Muscle layer of colon (tissue), 2 donors: Measurements from ENCODE around the gene ARID1B.

Experiments
- H3K27ac ChIP-seq: one replicate; pipeline ENCODE4 v1.7.0; 2013; ENCODE audit warnings: low read depth, mild to moderate bottlenecking, low read length, moderate library complexity
- H3K27me3 ChIP-seq, 2 donors: one replicate each; pipeline ENCODE4 v1.7.0; 2013; ENCODE audit warnings: low read length in 2 of 2, mild to moderate bottlenecking in 2 of 2; ENCODE audit not compliant: insufficient read depth in 2 of 2, control insufficient read depth in 1 of 2
- H3K36me3 ChIP-seq: one replicate; pipeline ENCODE4 v1.7.0; 2013; ENCODE audit warnings: mild to moderate bottlenecking, low read length; ENCODE audit not compliant: insufficient read depth
- H3K4me1 ChIP-seq: one replicate; pipeline ENCODE4 v1.7.0; 2013; ENCODE audit warnings: mild to moderate bottlenecking, low read length; ENCODE audit not compliant: insufficient read depth
- H3K4me3 ChIP-seq, 2 donors: one replicate each; pipeline ENCODE4 v1.7.0; 2013; ENCODE audit warnings: low read length in 2 of 2, low read depth in 1 of 2, mild to moderate bottlenecking in 1 of 2, moderate library complexity in 1 of 2
- H3K9ac ChIP-seq: one replicate; pipeline ENCODE4 v1.7.0; 2013; ENCODE audit warnings: low read length
- H3K9me3 ChIP-seq: one replicate; pipeline ENCODE4 v1.7.0; 2013; ENCODE audit warnings: mild to moderate bottlenecking, low read length
- donor health status: abdominal sarcoma.
- donor health status: Adenocarcinoma of cecum.

The ARID1B gene

GRCh38 chr6:157124485-157125254 lies 347.5 kb downstream of the ARID1B start:
- H3K4me3 ChIP-seq, result no peak overlapping the region
- no peaks in the 10 kb centered on the region for H3K27me3 ChIP-seq
- no peak overlapping the region for H3K27ac ChIP-seq
- no peaks in the 10 kb centered on the region for H3K36me3 ChIP-seq
- no peak overlapping the region for H3K9ac ChIP-seq
- no peaks in the 10 kb centered on the region for H3K9me3 ChIP-seq
- H3K4me1 ChIP-seq, result peaks cover 4% of the 10 kb centered on the region

GRCh38 chr6:157125531-157125930 lies 348.4 kb downstream of the ARID1B start:
- Histone ChIP-seq H3K4me1 (peaks cover 4% of the 10 kb centered on the region), H3K4me3 (no peak overlapping the region), H3K36me3 (no peaks in the 10 kb centered on the region), H3K27ac (no peak overlapping the region), H3K9me3 (no peaks in the 10 kb centered on the region), H3K27me3 (no peaks in the 10 kb centered on the region), H3K9ac (no peak overlapping the region)

- Histone ChIP-seq H3K4me1 (no peaks in the 10 kb centered on the region), H3K9me3 (no peaks in the 10 kb centered on the region), H3K27ac (no peak overlapping the region)
These were observed 349.3 kb downstream of the ARID1B start for GRCh38 chr6:157126183-157127098.

DNA sequence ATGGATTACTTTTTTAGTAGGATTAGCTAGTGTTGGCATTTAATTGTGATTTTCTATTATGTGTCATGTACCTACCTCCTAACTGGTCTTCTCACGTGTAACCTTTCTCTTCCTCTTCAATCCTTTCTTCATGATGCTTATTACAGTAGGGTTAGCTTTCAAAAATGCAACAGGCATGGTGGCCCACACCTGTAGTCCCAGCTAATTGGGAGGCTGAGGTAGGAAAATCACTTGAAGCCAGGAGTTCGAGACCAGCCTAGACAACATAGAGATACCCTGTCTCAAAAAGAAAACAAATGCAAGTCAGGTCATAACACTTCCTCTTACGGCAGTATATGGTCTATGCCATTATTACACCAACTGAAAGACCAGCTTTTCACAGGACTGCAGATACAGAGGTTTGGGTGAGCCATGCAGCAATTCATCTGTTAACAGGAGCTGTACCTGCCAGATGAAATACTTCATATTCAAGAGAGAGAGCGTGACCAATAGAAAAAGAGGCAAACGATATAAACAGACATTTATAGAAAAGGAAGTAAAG lies 351.1 kb downstream of the ARID1B start:
- no peaks in the 10 kb centered on the region for H3K27me3 ChIP-seq
- no peak overlapping the region for H3K27ac ChIP-seq
- no peaks in the 10 kb centered on the region for H3K36me3 ChIP-seq
- H3K9ac ChIP-seq, result no peak overlapping the region
- no peaks in the 10 kb centered on the region for H3K4me1 ChIP-seq
- no peak overlapping the region for H3K4me3 ChIP-seq
- H3K9me3 ChIP-seq, result no peaks in the 10 kb centered on the region

More at GRCh38 chr6:157126183-157127098, 349.3 kb downstream of the ARID1B start:
- H3K27me3 ChIP-seq, result no peaks in the 10 kb centered on the region
- no peak overlapping the region for H3K4me3 ChIP-seq
- no peak overlapping the region for H3K9ac ChIP-seq
- no peaks in the 10 kb centered on the region for H3K36me3 ChIP-seq

DNA sequence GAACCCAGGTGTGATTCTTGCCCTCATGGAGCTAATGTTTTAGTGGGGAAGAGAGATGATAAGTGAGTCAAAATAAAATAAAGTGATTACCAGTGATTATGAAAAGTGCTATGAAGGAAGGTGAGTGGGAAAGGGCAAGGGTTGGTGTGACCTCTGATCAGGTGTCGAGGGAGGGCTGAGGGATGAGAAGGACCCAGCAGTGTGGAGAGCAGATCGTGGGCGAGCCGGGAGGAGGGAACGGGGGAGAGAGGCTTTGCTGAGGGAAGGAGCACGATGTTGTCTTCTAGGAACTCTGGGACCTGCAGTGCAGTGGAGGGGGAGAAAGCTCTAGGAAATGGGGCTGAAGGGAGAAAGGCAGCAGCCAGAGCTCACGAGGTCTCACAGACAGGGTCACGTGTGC lies 354.1 kb downstream of the ARID1B start:
- H3K4me1 ChIP-seq, result no peaks in the 10 kb centered on the region
- H3K4me3 ChIP-seq, result no peak overlapping the region
- no peaks in the 10 kb centered on the region for H3K9me3 ChIP-seq
- H3K36me3 ChIP-seq, result peaks cover 4% of the 10 kb centered on the region
- H3K9ac ChIP-seq, result no peak overlapping the region
- H3K27ac ChIP-seq, result no peak overlapping the region
- no peaks in the 10 kb centered on the region for H3K27me3 ChIP-seq

DNA sequence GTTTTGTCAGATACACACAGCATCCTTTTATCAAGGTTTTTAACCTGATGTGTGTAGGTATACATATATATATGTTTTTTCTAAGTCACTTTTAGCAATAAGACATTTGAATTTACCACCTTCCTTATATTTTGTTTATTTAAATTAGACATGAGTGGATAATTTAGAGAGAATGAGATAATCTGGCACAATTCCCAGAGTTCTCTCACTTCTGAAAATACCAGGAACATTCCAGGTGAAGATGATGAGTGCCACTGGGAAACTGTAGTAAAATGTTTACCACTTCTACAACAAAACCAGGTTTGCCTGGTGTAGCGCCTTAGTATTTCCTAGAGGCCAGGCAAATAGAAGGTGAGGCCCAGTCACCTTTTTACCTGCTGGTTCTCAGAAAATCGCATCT lies 356.7 kb downstream of the ARID1B start:
- Histone ChIP-seq H3K4me3 (no peak overlapping the region), H3K27ac (no peak overlapping the region), H3K36me3 (peaks cover 4% of the 10 kb centered on the region), H3K9ac (no peak overlapping the region), H3K9me3 (no peaks in the 10 kb centered on the region), H3K4me1 (no peaks in the 10 kb centered on the region), H3K27me3 (no peaks in the 10 kb centered on the region)

DNA sequence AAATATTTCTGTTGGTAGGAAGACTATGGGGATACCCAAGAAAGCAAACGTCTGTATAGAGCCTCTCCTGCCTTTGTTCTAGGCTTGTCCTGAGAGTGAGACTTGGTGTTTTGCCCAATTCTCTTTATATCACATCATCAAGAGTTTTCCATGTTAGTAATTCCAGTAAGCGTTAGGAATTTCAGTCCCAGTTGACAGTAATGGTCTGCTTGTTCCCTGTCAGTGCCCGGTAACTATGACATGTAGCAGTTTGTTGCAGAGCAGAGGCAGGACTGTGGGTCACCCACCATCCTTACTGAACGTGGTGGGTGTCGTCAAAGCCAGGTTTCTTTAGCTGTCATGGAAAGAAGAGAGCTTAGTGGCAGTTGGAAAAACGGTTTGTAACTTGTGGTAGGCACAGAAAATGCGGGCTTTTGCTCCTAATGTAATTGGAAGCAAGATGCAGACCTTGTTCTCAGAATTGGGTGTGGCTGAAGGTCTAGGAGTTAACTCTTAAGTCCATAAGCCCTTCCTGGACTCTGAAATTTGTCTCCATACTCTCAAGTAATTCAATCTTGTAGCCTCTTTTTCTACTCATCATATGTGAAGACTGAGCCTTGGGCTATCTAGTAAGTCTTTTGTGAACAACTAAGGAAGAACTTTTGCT lies 357.3 kb downstream of the ARID1B start:
- Histone ChIP-seq H3K27ac (no peak overlapping the region), H3K9me3 (no peaks in the 10 kb centered on the region), H3K4me1 (no peaks in the 10 kb centered on the region), H3K4me3 (no peak overlapping the region), H3K9ac (no peak overlapping the region), H3K36me3 (peaks cover 4% of the 10 kb centered on the region), H3K27me3 (no peaks in the 10 kb centered on the region)

GRCh38 chr6:157135691-157136090 lies 358.5 kb downstream of the ARID1B start:
- H3K36me3 ChIP-seq, result peaks cover 4% of the 10 kb centered on the region
- H3K27me3 ChIP-seq, result no peaks in the 10 kb centered on the region
- H3K9ac ChIP-seq, result no peak overlapping the region
- H3K4me1 ChIP-seq, result no peaks in the 10 kb centered on the region
- H3K9me3 ChIP-seq, result no peaks in the 10 kb centered on the region
- H3K27ac ChIP-seq, result no peak overlapping the region
- no peak overlapping the region for H3K4me3 ChIP-seq

DNA sequence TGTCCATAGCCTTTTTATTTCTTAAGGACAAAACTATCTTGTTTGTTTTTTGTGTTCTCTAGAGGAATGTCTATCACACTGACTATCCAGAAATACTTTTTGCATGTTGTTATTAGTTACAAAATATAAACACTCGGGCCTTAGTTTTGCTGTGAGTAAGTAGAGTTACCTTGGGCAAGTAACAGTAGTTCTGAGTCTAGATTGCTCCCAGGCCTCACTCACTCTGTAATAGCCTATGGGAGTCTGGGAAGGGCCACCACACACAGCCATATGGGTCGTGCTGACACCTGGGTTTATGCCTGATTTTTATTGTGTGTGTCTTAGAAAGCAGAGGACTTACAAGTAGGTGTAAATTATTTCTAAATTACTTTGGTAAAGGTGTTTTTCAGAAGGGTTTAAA lies 360.3 kb downstream of the ARID1B start:
- H3K9ac ChIP-seq, result no peak overlapping the region
- H3K27ac ChIP-seq, result no peak overlapping the region
- H3K27me3 ChIP-seq, result no peaks in the 10 kb centered on the region
- H3K36me3 ChIP-seq, result peaks cover 4% of the 10 kb centered on the region
- H3K9me3 ChIP-seq, result no peaks in the 10 kb centered on the region
- H3K4me3 ChIP-seq, result no peak overlapping the region
- H3K4me1 ChIP-seq, result no peaks in the 10 kb centered on the region

GRCh38 chr6:157139054-157139708 lies 362.0 kb downstream of the ARID1B start:
- Histone ChIP-seq H3K27me3 (no peaks in the 10 kb centered on the region), H3K27ac (no peak overlapping the region), H3K4me3 (no peak overlapping the region), H3K9ac (no peak overlapping the region), H3K36me3 (peaks cover 4% of the 10 kb centered on the region), H3K9me3 (no peaks in the 10 kb centered on the region), H3K4me1 (peaks cover 16% of the 10 kb centered on the region)
